ENCODE data around the gene CFAP77.

The CFAP77 gene

DNA sequence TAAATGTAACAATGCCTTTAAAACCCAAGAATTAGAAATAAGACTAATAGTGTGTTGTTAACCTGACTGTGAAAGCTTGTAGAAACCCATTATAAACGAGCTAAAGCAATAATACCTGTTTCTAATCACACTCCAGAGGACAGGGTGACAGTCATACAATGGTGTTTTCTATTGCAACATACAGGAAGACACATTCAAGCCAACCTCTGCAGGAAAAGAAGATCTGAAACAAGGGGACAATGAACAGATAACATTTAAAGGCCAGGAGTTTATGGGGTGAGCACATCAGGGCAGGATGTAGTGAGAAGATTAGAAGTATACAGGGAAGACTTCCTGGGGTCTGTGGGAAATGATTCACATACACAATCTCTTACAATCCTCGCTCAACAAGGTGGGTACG is 186.2 kb downstream of the CFAP77 start:
- no peaks in the 10 kb centered on the region for H3K9me3 ChIP-seq (ENCODE audit: control insufficient read depth, insufficient read depth, low read depth, low read length)
- no peak overlapping the region for H3K4me3 ChIP-seq (ENCODE audit: low read depth, low read length)
- POLR2A ChIA-PET: no interaction called here
- H3K27ac ChIP-seq (ENCODE audit: extremely low read depth, low read depth, low read length): no peak overlapping the region
- TF ChIP-seq ZIC2 (tag by site-specific recombination; IDR thresholded peaks at IDR 0.05) (no peak), ZNF658 (tag by site-specific recombination; IDR thresholded peaks at IDR 0.05) (no peak), ZNF571 (tag by site-specific recombination; IDR thresholded peaks at IDR 0.05) (no peak), ZNF785 (tag by site-specific recombination; IDR thresholded peaks at IDR 0.05) (no peak), ZNF324 (tag by site-specific recombination; IDR thresholded peaks at IDR 0.05) (no peak)
- TF ChIP-seq, protein P1, sequence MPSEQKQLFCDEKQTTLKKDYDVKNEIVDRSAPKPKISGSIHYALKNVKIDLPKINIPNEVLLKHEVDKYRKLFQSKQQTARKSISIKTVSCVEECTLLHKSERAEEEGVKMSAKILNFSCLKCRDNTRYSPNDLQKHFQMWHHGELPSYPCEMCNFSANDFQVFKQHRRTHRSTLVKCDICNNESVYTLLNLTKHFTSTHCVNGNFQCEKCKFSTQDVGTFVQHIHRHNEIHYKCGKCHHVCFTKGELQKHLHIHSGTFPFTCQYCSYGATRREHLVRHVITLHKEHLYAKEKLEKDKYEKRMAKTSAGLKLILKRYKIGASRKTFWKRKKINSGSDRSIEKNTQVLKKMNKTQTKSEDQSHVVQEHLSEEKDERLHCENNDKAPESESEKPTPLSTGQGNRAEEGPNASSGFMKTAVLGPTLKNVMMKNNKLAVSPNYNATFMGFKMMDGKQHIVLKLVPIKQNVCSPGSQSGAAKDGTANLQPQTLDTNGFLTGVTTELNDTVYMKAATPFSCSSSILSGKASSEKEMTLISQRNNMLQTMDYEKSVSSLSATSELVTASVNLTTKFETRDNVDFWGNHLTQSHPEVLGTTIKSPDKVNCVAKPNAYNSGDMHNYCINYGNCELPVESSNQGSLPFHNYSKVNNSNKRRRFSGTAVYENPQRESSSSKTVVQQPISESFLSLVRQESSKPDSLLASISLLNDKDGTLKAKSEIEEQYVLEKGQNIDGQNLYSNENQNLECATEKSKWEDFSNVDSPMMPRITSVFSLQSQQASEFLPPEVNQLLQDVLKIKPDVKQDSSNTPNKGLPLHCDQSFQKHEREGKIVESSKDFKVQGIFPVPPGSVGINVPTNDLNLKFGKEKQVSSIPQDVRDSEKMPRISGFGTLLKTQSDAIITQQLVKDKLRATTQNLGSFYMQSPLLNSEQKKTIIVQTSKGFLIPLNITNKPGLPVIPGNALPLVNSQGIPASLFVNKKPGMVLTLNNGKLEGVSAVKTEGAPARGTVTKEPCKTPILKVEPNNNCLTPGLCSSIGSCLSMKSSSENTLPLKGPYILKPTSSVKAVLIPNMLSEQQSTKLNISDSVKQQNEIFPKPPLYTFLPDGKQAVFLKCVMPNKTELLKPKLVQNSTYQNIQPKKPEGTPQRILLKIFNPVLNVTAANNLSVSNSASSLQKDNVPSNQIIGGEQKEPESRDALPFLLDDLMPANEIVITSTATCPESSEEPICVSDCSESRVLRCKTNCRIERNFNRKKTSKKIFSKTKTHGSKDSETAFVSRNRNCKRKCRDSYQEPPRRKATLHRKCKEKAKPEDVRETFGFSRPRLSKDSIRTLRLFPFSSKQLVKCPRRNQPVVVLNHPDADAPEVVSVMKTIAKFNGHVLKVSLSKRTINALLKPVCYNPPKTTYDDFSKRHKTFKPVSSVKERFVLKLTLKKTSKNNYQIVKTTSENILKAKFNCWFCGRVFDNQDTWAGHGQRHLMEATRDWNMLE (tag by site-specific recombination; conservative IDR thresholded peaks at IDR 0.05; ENCODE audit: low read depth): no peak
- TF ChIP-seq, protein P2, sequence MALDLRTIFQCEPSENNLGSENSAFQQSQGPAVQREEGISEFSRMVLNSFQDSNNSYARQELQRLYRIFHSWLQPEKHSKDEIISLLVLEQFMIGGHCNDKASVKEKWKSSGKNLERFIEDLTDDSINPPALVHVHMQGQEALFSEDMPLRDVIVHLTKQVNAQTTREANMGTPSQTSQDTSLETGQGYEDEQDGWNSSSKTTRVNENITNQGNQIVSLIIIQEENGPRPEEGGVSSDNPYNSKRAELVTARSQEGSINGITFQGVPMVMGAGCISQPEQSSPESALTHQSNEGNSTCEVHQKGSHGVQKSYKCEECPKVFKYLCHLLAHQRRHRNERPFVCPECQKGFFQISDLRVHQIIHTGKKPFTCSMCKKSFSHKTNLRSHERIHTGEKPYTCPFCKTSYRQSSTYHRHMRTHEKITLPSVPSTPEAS (tag by site-specific recombination; IDR thresholded peaks at IDR 0.05): no peak
- TF ChIP-seq, protein P3, sequence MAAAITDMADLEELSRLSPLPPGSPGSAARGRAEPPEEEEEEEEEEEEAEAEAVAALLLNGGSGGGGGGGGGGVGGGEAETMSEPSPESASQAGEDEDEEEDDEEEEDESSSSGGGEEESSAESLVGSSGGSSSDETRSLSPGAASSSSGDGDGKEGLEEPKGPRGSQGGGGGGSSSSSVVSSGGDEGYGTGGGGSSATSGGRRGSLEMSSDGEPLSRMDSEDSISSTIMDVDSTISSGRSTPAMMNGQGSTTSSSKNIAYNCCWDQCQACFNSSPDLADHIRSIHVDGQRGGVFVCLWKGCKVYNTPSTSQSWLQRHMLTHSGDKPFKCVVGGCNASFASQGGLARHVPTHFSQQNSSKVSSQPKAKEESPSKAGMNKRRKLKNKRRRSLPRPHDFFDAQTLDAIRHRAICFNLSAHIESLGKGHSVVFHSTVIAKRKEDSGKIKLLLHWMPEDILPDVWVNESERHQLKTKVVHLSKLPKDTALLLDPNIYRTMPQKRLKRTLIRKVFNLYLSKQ (tag by site-specific recombination; IDR thresholded peaks at IDR 0.05; ENCODE audit: borderline replicate concordance): no peak
- peaks cover 0 to 48% of the 10 kb centered on the region in 2 experiments; a peak in 1 of 3 replicates for H3K36me3 ChIP-seq (ENCODE audit: control insufficient read depth in 2 of 2, insufficient read depth in 1 of 2, low read length in 2 of 2)
- H3K4me1 ChIP-seq (ENCODE audit: control insufficient read depth, insufficient read depth, low read length): no peaks in the 10 kb centered on the region
- CTCF ChIA-PET: interaction anchor here (1.0 kb wide), 1 partner anchor 204 kb away, joined by 3 read pairs; no protein-coding TSS in a partner anchor

GRCh38 chr9:132597073-132597775 is 187.2 kb downstream of the CFAP77 start:
- CTCF ChIA-PET: no interaction called here
- TF ChIP-seq HOXA7 (CRISPR knock-in tag; IDR thresholded peaks at IDR 0.05; ENCODE audit: borderline replicate concordance) (no peak), GLIS1 (tag by site-specific recombination; IDR thresholded peaks at IDR 0.05) (peak; percentile 40; the same call in 1 of the 2 replicates), ZNF473 (tag by site-specific recombination; IDR thresholded peaks at IDR 0.05) (no peak), HOXD13 (CRISPR knock-in tag; IDR thresholded peaks at IDR 0.05; ENCODE audit: borderline replicate concordance) (no peak)
- TF ChIP-seq, protein P1 (tag by site-specific recombination; conservative IDR thresholded peaks at IDR 0.05; ENCODE audit: low read depth): no peak
- TF ChIP-seq, protein P4, sequence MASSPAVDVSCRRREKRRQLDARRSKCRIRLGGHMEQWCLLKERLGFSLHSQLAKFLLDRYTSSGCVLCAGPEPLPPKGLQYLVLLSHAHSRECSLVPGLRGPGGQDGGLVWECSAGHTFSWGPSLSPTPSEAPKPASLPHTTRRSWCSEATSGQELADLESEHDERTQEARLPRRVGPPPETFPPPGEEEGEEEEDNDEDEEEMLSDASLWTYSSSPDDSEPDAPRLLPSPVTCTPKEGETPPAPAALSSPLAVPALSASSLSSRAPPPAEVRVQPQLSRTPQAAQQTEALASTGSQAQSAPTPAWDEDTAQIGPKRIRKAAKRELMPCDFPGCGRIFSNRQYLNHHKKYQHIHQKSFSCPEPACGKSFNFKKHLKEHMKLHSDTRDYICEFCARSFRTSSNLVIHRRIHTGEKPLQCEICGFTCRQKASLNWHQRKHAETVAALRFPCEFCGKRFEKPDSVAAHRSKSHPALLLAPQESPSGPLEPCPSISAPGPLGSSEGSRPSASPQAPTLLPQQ (tag by site-specific recombination; IDR thresholded peaks at IDR 0.05): no peak
- POLR2A ChIA-PET: no interaction called here
- Histone ChIP-seq H3K27ac (ENCODE audit: extremely low read depth, low read depth, low read length) (no peak overlapping the region), H3K4me3 (ENCODE audit: low read depth, low read length) (no peak overlapping the region), H3K4me1 (ENCODE audit: control insufficient read depth, insufficient read depth, low read length) (no peaks in the 10 kb centered on the region), H3K9me3 (ENCODE audit: control insufficient read depth, insufficient read depth, low read depth, low read length) (no peaks in the 10 kb centered on the region), H3K36me3 (ENCODE audit: control insufficient read depth in 2 of 2, insufficient read depth in 1 of 2, low read length in 2 of 2) (peaks cover 0 to 58% of the 10 kb centered on the region in 2 experiments; a peak in 1 of 3 replicates)
